CD14-positive monocyte (primary cell): ENCODE measurements around the gene ATP6V0B. TPM values are rescaled to one million over a fixed set of nuclear protein-coding genes. Genes with fewer than 3 reads are reported as not detected.

ENCODE experiments used
- DNase-seq, 3 donors: peaks; one replicate each; pipeline ENCODE4 v3.0.0-alpha.2; 2011 to 2022
- H2AFZ ChIP-seq: 2 replicates; pipeline ENCODE4 v1.6.0; 2012; ENCODE audit warnings: mild to moderate bottlenecking, low read depth, low read length, inconsistent platforms; ENCODE audit not compliant: insufficient read depth, poor library complexity, severe bottlenecking
- H3K27ac ChIP-seq, 2 donors: 1 replicate in 1 of 2; 2 replicates in 1 of 2; pipeline ENCODE4 v1.5.1; 2012 to 2013; ENCODE audit warnings: low read length in 2 of 2, control low read depth in 1 of 2, inconsistent platforms in 1 of 2, low read depth in 1 of 2, mild to moderate bottlenecking in 1 of 2
- H3K27me3 ChIP-seq, 2 donors: one replicate each; pipeline versions ENCODE4 v1.6.0 to v1.6.1; 2011 to 2013; ENCODE audit warnings: low read length in 2 of 2; ENCODE audit not compliant: control insufficient read depth in 2 of 2, insufficient read depth in 2 of 2
- H3K36me3 ChIP-seq, 2 donors: replicated peaks in 1 of 2; 1 replicate in 1 of 2; 2 replicates in 1 of 2; pipeline versions ENCODE4 v1.5.1 to v1.6.1; 2012 to 2013; ENCODE audit warnings: low read length in 2 of 2, control low read depth in 1 of 2, inconsistent platforms in 1 of 2, mild to moderate bottlenecking in 1 of 2; ENCODE audit not compliant: insufficient read depth in 2 of 2, control insufficient read depth in 1 of 2
- H3K4me1 ChIP-seq, 2 donors: 1 replicate in 1 of 2; 2 replicates in 1 of 2; pipeline versions ENCODE4 v1.5.1 to v1.6.1; 2012 to 2013; ENCODE audit warnings: low read length in 2 of 2, control low read depth in 1 of 2, inconsistent platforms in 1 of 2, mild to moderate bottlenecking in 1 of 2, moderate library complexity in 1 of 2; ENCODE audit not compliant: insufficient read depth in 2 of 2, control insufficient read depth in 1 of 2
- H3K4me2 ChIP-seq: replicated peaks from 2 replicates; pipeline ENCODE3; 2012; ENCODE audit warnings: low read length, moderate library complexity, mild to moderate bottlenecking; ENCODE audit not compliant: poor library complexity, severe bottlenecking; ENCODE audit errors: extremely low read depth
- H3K4me3 ChIP-seq, 3 experiments: fragments of 200-600 bp in 1 of 3; sonication (generic) in 1 of 3; replicated peaks in 1 of 3; 1 replicate in 2 of 3; 2 replicates in 1 of 3; pipeline ENCODE4 v1.5.1; 2011 to 2013; ENCODE audit warnings: low read length in 3 of 3, mild to moderate bottlenecking in 3 of 3, control low read depth in 2 of 3, low read depth in 2 of 3, inconsistent platforms in 1 of 3, moderate library complexity in 1 of 3
- H3K79me2 ChIP-seq: 2 replicates; pipeline ENCODE4 v1.6.0; 2012; ENCODE audit warnings: mild to moderate bottlenecking, control low read depth, inconsistent platforms, low read length, moderate library complexity; ENCODE audit not compliant: insufficient read depth
- H3K9ac ChIP-seq: 2 replicates; pipeline ENCODE4 v1.6.0; 2017; ENCODE audit warnings: low read length, mild to moderate bottlenecking; ENCODE audit not compliant: insufficient read depth, poor library complexity, severe bottlenecking
- H3K9me3 ChIP-seq, 2 donors: replicated peaks in 1 of 2; 1 replicate in 1 of 2; 2 replicates in 1 of 2; pipeline versions ENCODE4 v1.5.1 to v1.6.1; 2012 to 2013; ENCODE audit warnings: low read length in 2 of 2, control low read depth in 1 of 2; ENCODE audit not compliant: control insufficient read depth in 1 of 2, insufficient read depth in 1 of 2
- H4K20me1 ChIP-seq: 2 replicates; pipeline ENCODE4 v1.6.0; 2012; ENCODE audit warnings: mild to moderate bottlenecking, low read length, control low read depth, moderate library complexity; ENCODE audit not compliant: insufficient read depth
- H3K27ac Mint-ChIP-seq, 7 donors: one replicate each; pipeline ENCODE4 v1.8.0; 2020; ENCODE audit warnings: mild to moderate bottlenecking in 7 of 7, mixed read lengths in 7 of 7, moderate library complexity in 6 of 7, inconsistent platforms in 2 of 7
- H3K27me3 Mint-ChIP-seq, 3 donors: one replicate each; pipeline ENCODE4 v1.8.0; 2021 to 2022; ENCODE audit warnings: low read depth in 3 of 3, mild to moderate bottlenecking in 3 of 3, mixed read lengths in 3 of 3, moderate library complexity in 3 of 3, inconsistent platforms in 1 of 3
- H3K36me3 Mint-ChIP-seq, 2 donors: one replicate each; pipeline ENCODE4 v1.8.0; 2020; ENCODE audit warnings: mixed read lengths in 2 of 2, inconsistent platforms in 1 of 2, mild to moderate bottlenecking in 1 of 2
- H3K4me1 Mint-ChIP-seq: one replicate; pipeline ENCODE4 v1.8.0; 2020; ENCODE audit warnings: mild to moderate bottlenecking, mixed read lengths
- H3K4me3 Mint-ChIP-seq, 2 donors: one replicate each; pipeline ENCODE4 v1.8.0; 2020; ENCODE audit warnings: mild to moderate bottlenecking in 2 of 2, mixed read lengths in 2 of 2, moderate library complexity in 1 of 2
- H3K9me3 Mint-ChIP-seq, 7 donors: one replicate each; pipeline ENCODE4 v1.8.0; 2020 to 2022; ENCODE audit warnings: mixed read lengths in 7 of 7, mild to moderate bottlenecking in 6 of 7, moderate library complexity in 6 of 7, inconsistent platforms in 2 of 7
- CTCF ChIP-seq: fragments of 200-600 bp; IDR thresholded peaks from one replicate; pipeline ENCODE4 v1.8.0; 2022; ENCODE audit warnings: antibody characterized with exemption, mild to moderate bottlenecking
- WGBS: methylation state at CpG from one replicate; pipeline ENCODE4 v1.1.5; 2013; ENCODE audit warnings: missing lambda C conversion rate; ENCODE audit not compliant: insufficient coverage; 5-methylcytosine and 5-hydroxymethylcytosine counted together
- intact Hi-C, 2 donors: fragments of 100-400 bp; cut with micrococcal nuclease; formaldehyde crosslinking; loops; one replicate each; pipeline versions ENCODE4 v1.15.0 to v1.15.1; 2023
- polyA plus RNA-seq, 3 donors: library from polyadenylated mRNA; depleted of rRNA in 1 of 3; unstranded in 2 of 3; stranded (reverse) in 1 of 3; fragments of 300-500 nt in 2 of 3; fragments of >200 nt in 1 of 3; fragmentation: Illumina TruSeq in 2 of 3; gene quantifications; 1 replicate in 2 of 3; 2 replicates in 1 of 3; pipeline ENCODE4 v1.2.3, GENCODE V29; 2012 to 2021

The ATP6V0B gene
- polyA plus RNA-seq, 3 donors, result 465 to 1,219 (median 954) TPM

DNA sequence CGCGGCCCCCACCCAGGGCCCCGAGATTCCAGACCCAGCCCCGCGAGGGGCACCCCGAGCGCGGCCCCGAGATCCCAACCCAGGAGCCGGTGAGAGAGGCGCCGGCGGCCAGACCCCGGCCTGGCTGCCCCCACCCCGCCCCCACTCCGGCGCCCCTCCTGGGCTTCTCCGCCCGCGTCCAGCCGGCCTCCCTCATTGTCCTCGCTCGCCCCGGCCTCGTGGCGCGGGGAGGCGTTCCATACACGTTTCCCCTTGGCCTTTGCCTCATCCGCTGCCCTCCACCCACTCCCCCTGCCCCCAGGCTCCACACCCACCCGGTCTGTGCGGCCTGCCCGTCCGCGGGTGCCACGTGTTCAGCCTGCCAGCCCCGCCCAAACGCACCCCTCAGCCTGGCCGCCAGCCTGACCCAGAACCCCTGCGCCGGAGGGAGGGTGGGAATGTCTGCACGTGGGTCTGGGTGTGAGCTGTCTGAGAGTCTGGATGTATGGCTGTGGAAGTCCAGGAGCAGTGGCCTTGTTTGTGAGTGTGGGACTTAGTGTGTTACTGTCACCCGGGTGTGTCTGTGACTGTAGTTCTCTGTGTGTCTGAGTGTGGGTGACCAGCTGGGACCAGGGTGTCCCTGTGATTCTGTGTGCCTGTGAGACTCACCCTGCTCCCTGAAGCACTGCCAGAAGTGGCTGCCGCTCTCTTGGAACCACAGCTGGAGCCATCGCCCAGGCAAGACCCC is 4.9 kb downstream of the ATP6V0B start:
- peak overlapping the region in 2 of 3 experiments; percentile 9 to 68 for H3K4me3 ChIP-seq
- peak overlapping the region; percentile 79 for H3K4me2 ChIP-seq
- peaks cover 49 to 64% of the 10 kb centered on the region in 2 donors for H3K4me1 ChIP-seq
- H3K27ac ChIP-seq, result no peak overlapping the region
- H3K9ac ChIP-seq, result peak overlapping the region; percentile 27
- peaks cover 45% of the 10 kb centered on the region for H4K20me1 ChIP-seq
- TF ChIP-seq CTCF, result no peak
- WGBS, result 6% methylated on average over 28 of the region's 45 CpGs
- Mint-ChIP-seq H3K4me1 (peaks cover 62% of the 10 kb centered on the region), H3K9me3 (peaks cover 0 to 2% (median 0%) of the 10 kb centered on the region in 7 donors), H3K27ac (peak overlapping the region in 3 of 7 donors; percentile 15 to 37 (median 25)), H3K4me3 (peak overlapping the region; percentile 84 to 87), H3K27me3 (peaks cover 4 to 6% (median 4%) of the 10 kb centered on the region in 3 donors), H3K36me3 (peaks cover 31 to 32% of the 10 kb centered on the region in 2 donors)
- H3K36me3 ChIP-seq, result peaks cover 19 to 25% of the 10 kb centered on the region in 2 donors
- intact Hi-C loops, result loop anchor here in 1 of 2 donors (10.0 kb wide), 2 partner anchors 325 to 375 kb away; partner anchors contain the start of genes ERI3 and KDM4A
- peak overlapping the region; percentile 14 for H2AFZ ChIP-seq
- DNase-seq, result peak in 1 of 3 donors; percentile 29
- no peaks in the 10 kb centered on the region for H3K27me3 ChIP-seq
- H3K79me2 ChIP-seq, result peaks cover 35% of the 10 kb centered on the region
- no peaks in the 10 kb centered on the region for H3K9me3 ChIP-seq

GRCh38 chr1:43980255-43981134 is 5.7 kb downstream of the ATP6V0B start:
- H3K27me3 Mint-ChIP-seq, result peaks cover 4 to 6% (median 4%) of the 10 kb centered on the region in 3 donors
- Histone ChIP-seq H3K27ac (no peak overlapping the region), H3K36me3 (peaks cover 19 to 25% of the 10 kb centered on the region in 2 donors), H3K9ac (no peak overlapping the region), H3K9me3 (no peaks in the 10 kb centered on the region), H4K20me1 (peaks cover 38% of the 10 kb centered on the region), H3K27me3 (no peaks in the 10 kb centered on the region), H3K4me3 (peak overlapping the region in 1 of 3 experiments; percentile 68), H3K4me2 (peak overlapping the region; percentile 79), H2AFZ (no peak overlapping the region), H3K79me2 (peaks cover 28% of the 10 kb centered on the region), H3K4me1 (peaks cover 49 to 64% of the 10 kb centered on the region in 2 donors)
- H3K4me3 Mint-ChIP-seq, result peak overlapping the region; percentile 84 to 87
- peaks cover 0 to 2% (median 0%) of the 10 kb centered on the region in 7 donors for H3K9me3 Mint-ChIP-seq
- intact Hi-C loops, result no loop called here
- peaks cover 62% of the 10 kb centered on the region for H3K4me1 Mint-ChIP-seq
- TF ChIP-seq CTCF, result no peak
- WGBS, result 74% methylated on average over 10 of the region's 13 CpGs
- H3K36me3 Mint-ChIP-seq, result peaks cover 30 to 31% of the 10 kb centered on the region in 2 donors
- H3K27ac Mint-ChIP-seq, result peak overlapping the region in 5 of 7 donors; percentile 2 to 37 (median 9)
- peak in 1 of 3 donors; percentile 36 for DNase-seq
